HG03159 (cell line): ENCODE results near the gene LMO4.

ENCODE experiments used
- ATAC-seq: cut with Tn5 transposase; IDR thresholded peaks from one replicate; pipeline ENCODE4 v1.9.1; 2021; ENCODE audit warnings: mild to moderate bottlenecking, moderate library complexity; ENCODE audit not compliant: unreplicated experiment

Gene LMO4

DNA sequence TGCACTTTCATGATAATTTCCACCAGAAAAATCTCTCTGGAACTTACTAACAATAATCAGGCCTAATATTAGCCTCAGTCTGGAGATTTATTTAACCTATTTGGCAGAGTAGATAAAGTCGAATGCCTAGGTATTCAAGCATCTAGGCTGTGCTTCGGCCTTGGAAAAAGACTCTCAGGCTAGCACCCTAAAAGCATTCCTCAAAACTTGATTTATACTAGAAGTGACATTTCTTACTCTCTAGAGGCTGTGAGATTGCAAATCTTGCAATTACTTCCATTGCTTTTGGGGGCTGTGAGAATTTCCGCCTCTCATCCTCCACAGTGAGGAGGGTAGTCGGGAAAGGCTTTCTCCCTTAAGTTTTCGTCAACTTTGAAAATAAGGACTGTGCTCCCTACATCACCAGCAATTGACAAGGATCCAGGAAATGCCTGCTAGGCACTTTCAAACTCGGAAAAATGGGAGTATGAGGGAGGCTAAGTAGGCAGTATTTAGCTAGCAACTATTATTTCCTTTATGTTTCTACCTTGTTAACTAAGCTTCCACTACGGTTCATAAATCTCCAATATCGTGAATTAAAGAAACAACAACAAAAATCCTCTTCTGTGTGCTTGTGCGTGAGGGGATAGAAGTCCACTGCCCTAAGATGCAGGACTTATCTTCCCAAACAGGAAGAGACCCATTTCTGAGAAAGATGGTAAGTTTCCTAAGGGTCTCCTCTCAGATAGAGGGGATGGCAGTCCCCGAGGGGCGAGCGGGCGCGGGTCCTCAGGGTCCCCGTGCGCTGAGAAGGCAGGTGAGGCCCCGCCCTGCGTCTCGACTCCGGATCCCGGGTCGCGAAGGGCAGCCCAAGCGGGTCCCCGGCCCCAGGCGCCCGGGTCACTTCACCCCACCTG, 1.1 kb upstream of the LMO4 start:
- no peak for ATAC-seq

DNA sequence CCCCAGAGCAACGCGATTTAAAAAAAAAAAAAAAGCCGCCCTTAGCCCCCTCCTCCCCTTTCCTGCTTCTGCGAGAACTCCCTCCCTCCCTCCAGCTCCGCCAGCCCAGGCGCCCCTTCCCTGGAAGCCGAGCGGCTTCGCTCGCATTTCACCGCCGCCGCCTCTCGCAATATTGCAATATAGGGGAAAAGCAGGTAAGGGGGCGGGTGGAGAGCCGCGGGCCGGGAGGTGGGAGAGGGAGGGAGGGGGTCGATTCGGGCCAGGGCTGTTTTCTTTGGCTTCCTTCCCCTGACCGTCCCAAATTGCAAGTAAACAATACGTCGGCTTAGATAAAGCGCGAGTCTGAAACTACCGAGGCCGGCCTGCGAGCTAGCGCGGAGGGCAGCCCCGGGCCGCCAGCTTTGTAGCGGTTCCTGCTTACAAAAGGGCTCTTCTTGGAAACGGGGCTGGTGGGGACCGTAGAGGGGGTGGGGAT, 408 bp downstream of the LMO4 start:
- ATAC-seq = no peak

DNA sequence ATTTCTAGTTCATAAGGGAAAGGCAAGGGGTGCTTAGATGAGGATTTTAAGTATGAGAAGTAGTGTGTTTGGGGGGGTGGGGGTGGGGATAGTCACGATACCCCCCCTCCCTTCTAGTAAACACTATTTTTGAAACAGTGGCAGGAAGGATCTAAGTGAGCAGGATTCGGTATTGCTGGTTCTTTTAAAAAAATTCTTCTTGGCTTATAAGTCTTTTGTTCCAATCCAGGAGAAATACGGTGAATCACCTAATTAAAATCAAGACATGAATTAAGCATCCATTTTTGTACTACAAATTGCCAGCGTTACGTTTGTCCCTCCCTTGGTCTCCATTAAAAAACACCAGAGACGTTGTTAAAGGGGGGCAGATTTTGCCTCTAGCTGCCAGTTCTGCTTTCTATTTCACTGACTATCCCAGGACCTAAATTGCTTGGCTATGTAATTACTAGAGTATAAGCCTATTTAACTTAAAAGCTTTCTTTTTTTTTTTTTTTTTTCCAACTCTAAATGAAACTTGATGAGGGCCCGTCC, 911 bp downstream of the LMO4 start:
- ATAC-seq = no peak

- ATAC-seq = no peak
Observed at GRCh38 chr1:87330057-87330884, 1.6 kb downstream of the LMO4 start.

GRCh38 chr1:87330885-87331364, 2.2 kb downstream of the LMO4 start:
- ATAC-seq = no peak

GRCh38 chr1:87331365-87332241, 2.9 kb downstream of the LMO4 start:
- peak; percentile 10 for ATAC-seq

- no peak for ATAC-seq
Observed at GRCh38 chr1:87333692-87334347, 5.1 kb downstream of the LMO4 start.

GRCh38 chr1:87334351-87335174, 5.9 kb downstream of the LMO4 start:
- no peak for ATAC-seq

GRCh38 chr1:87335175-87335884, 6.7 kb downstream of the LMO4 start:
- peak; percentile 47 for ATAC-seq

GRCh38 chr1:87336623-87337067, 8.0 kb downstream of the LMO4 start:
- ATAC-seq = no peak

- ATAC-seq = no peak
Observed at GRCh38 chr1:87337606-87338005, 8.9 kb downstream of the LMO4 start.

GRCh38 chr1:87338566-87338965, 9.9 kb downstream of the LMO4 start:
- no peak for ATAC-seq

- no peak for ATAC-seq
Observed at GRCh38 chr1:87344231-87344630, 15.6 kb downstream of the LMO4 start.

DNA sequence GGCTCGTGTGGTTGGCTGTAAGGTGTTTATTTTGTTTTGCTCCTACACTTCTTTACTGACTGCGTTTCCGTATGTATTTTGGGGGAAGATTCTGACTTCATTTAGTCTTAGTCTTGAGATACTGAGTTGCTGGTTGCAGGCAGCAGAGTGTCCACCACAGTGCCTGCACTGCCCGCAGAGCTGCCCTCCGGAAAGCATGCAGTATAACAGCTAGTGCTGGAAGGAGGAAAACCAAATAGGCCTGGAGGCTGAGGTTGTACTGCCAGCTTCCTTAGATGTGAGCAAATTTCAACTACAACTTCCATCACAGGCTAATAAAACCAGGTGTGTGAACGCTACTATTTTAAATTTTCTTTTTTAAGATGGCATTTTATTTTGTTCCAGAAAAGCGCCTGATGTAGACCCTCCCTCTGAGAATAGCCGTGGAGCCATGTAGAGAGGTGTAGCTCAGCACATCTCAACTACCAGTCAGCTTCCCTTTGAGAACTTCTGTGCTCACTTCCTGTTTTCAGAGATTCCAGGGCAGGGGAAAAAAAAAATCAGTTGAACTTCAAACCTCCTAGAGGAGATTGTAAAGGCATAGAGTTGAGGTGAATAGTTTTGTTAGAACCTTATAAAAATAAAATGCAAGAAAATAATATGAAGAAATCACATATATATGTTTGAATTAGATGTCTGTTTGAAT, 17.6 kb downstream of the LMO4 start:
- ATAC-seq = no peak

DNA sequence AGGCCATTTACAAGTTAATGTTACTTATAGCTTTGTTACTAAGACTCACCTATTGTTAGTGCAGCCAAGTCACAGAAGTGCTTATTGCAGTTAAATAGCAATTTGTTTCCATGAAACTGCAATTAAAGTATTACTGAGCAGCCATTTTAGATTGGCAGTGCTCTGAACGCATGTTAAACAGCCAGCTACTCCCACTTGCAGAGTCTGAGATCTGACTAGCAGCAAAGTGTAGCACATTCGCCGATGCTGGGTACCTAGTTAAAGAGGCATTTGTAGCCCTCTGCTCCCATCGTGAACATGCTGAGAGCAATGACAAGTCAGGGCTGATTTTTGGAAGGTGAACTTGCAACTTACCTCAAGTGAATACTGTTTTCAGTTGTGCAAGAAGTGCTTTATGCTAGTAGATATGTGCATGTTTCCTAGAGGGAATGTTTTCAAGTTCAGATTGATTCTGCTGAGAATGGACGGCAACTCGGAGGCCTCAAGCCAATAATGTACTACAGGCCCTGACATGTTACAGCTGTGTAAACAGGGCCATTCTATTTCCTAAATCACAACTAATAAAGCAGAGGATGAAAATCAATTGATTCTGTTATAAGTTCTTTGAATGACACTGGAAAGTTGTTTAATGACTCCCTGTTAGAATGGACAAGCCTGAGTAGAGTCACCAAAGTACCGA, 19.8 kb downstream of the LMO4 start:
- no peak for ATAC-seq

DNA sequence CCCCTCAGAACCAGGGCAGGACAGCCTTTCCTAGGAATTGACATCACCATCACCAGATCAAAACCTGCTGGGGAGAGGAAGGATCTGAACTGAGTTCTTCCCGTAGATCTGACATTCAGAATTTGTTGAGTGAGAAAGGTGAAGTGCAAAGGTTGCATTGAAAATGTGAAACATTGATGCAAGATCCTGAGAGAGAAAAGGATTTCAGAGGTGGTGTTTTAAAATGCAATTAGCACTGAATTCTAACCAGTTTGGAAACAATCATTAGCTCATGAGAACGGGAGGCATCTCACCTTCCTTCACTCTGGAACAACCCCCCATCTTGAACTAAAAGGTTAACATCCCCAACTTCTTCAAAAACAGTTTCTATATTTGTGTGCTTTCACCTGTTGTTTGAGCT, 20.4 kb downstream of the LMO4 start:
- ATAC-seq = no peak

DNA sequence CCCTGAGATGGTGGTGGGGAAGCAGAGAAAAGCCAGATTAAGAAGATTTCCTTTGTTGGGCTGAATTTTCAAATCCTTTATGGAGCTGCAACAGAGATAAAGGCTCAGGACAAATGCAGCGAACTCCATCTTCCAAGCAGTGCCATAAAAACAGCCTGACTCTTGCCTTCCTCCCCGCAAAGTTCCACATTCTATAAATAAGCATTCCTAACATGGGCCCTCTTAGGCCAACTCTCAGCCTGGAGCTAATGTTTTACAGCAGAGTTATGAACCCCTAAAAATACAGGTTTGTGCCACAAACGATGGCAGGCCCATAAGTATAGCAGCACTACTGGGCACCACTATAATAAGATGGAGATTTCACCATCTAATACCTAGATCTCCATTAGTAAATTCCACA, 27.2 kb downstream of the LMO4 start:
- ATAC-seq = no peak
